ENCODE measurements around the gene GDPD4.

The GDPD4 gene

GRCh38 chr11:77299528-77299993 lies 1.9 kb downstream of the GDPD4 start:
- no peak for DNase-seq (ENCODE audit: low read depth, low spot score)

- no peak for DNase-seq (ENCODE audit: low read depth, low spot score)
Measured at GRCh38 chr11:77294040-77294439, 7.4 kb downstream of the GDPD4 start.

- DNase-seq (ENCODE audit: low read depth, low spot score), result no peak
Measured at GRCh38 chr11:77289737-77290136, 11.7 kb downstream of the GDPD4 start.

GRCh38 chr11:77287615-77288273 lies 13.7 kb downstream of the GDPD4 start:
- no peak for DNase-seq (ENCODE audit: low read depth, low spot score)

- no peak for DNase-seq (ENCODE audit: low read depth, low spot score)
Measured at GRCh38 chr11:77287136-77287535, 14.3 kb downstream of the GDPD4 start.

- DNase-seq (ENCODE audit: low read depth, low spot score), result no peak
Measured at GRCh38 chr11:77284476-77285468, 16.7 kb downstream of the GDPD4 start.

- DNase-seq (ENCODE audit: low read depth, low spot score), result no peak
Measured at GRCh38 chr11:77283101-77283500, 18.4 kb downstream of the GDPD4 start.

- no peak for DNase-seq (ENCODE audit: low read depth, low spot score)
Measured at GRCh38 chr11:77278595-77279506, 22.6 kb downstream of the GDPD4 start.

- no peak for DNase-seq (ENCODE audit: low read depth, low spot score)
Measured at GRCh38 chr11:77276271-77276670, 25.2 kb downstream of the GDPD4 start.

GRCh38 chr11:77270921-77271320 lies 30.6 kb downstream of the GDPD4 start:
- DNase-seq (ENCODE audit: low read depth, low spot score), result no peak

GRCh38 chr11:77269484-77270123 lies 31.9 kb downstream of the GDPD4 start:
- no peak for DNase-seq (ENCODE audit: low read depth, low spot score)

GRCh38 chr11:77267962-77268361 lies 33.5 kb downstream of the GDPD4 start:
- DNase-seq (ENCODE audit: low read depth, low spot score), result no peak

- DNase-seq (ENCODE audit: low read depth, low spot score), result no peak
Measured at GRCh38 chr11:77266766-77267165, 34.7 kb downstream of the GDPD4 start.

- no peak for DNase-seq (ENCODE audit: low read depth, low spot score)
Measured at GRCh38 chr11:77262803-77263202, 38.7 kb downstream of the GDPD4 start.

GRCh38 chr11:77259641-77260040 lies 41.8 kb downstream of the GDPD4 start:
- no peak for DNase-seq (ENCODE audit: low read depth, low spot score)

GRCh38 chr11:77253690-77254089 lies 47.8 kb downstream of the GDPD4 start:
- no peak for DNase-seq (ENCODE audit: low read depth, low spot score)

- no peak for DNase-seq (ENCODE audit: low read depth, low spot score)
Measured at GRCh38 chr11:77252555-77253270, 48.8 kb downstream of the GDPD4 start.

GRCh38 chr11:77250881-77251640 lies 50.4 kb downstream of the GDPD4 start:
- no peak for DNase-seq (ENCODE audit: low read depth, low spot score)

- no peak for DNase-seq (ENCODE audit: low read depth, low spot score)
Measured at GRCh38 chr11:77249427-77249826, 52.1 kb downstream of the GDPD4 start.
